ENCODE measurements around the gene BSG. TPM values are rescaled to one million over a fixed set of nuclear protein-coding genes. Genes with fewer than 3 reads are reported as not detected.

Gene BSG
- total RNA-seq, 4 donors from 2014 or later = 303 to 400 (median 324) TPM

GRCh38 chr19:558770-559439, 13.5 kb upstream of the BSG start:
- no peaks in the 10 kb centered on the region for H3K36me3 ChIP-seq
- H3K27me3 ChIP-seq = peaks cover 0 to 4% of the 10 kb centered on the region in 2 donors
- DNase-seq (ENCODE audit: low spot score in 2 of 2) = no peak
- no peak for TF ChIP-seq EP300 (IDR thresholded peaks at IDR 0.05)
- TF ChIP-seq CTCF (IDR thresholded peaks at IDR 0.05) = no peak
- TF ChIP-seq POLR2A (IDR thresholded peaks at IDR 0.05) = no peak
- no peak overlapping the region for H3K4me3 ChIP-seq
- no peaks in the 10 kb centered on the region for H3K9me3 ChIP-seq
- peaks cover 0 to 9% (median 4%) of the 10 kb centered on the region in 4 donors for H3K4me1 ChIP-seq
- WGBS, 2 donors = 47 to 57% methylated on average over 13 to 21 of the region's 21 CpGs
- H3K27ac ChIP-seq = peak overlapping the region in 1 of 4 donors; percentile 53

GRCh38 chr19:560121-560520, 12.3 kb upstream of the BSG start:
- Histone ChIP-seq H3K4me1 (peaks cover 0 to 9% (median 4%) of the 10 kb centered on the region in 4 donors), H3K4me3 (no peak overlapping the region), H3K27me3 (peaks cover 0 to 4% of the 10 kb centered on the region in 2 donors), H3K36me3 (no peaks in the 10 kb centered on the region), H3K27ac (no peak overlapping the region), H3K9me3 (no peaks in the 10 kb centered on the region)
- no peak for DNase-seq (ENCODE audit: low spot score in 2 of 2)
- TF ChIP-seq CTCF (IDR thresholded peaks at IDR 0.05) (no peak), POLR2A (IDR thresholded peaks at IDR 0.05) (no peak), EP300 (IDR thresholded peaks at IDR 0.05) (no peak)
- 74 to 79% methylated on average over 12 of the region's 12 CpGs for WGBS, 2 donors

GRCh38 chr19:566403-566802, 6.0 kb upstream of the BSG start:
- no peaks in the 10 kb centered on the region for H3K9me3 ChIP-seq
- TF ChIP-seq EP300 (IDR thresholded peaks at IDR 0.05) (no peak), CTCF (IDR thresholded peaks at IDR 0.05) (no peak), POLR2A (IDR thresholded peaks at IDR 0.05) (no peak)
- H3K36me3 ChIP-seq = no peaks in the 10 kb centered on the region
- 67 to 70% methylated on average over 19 of the region's 19 CpGs for WGBS, 2 donors
- H3K4me3 ChIP-seq = no peak overlapping the region
- H3K27ac ChIP-seq = no peak overlapping the region
- H3K27me3 ChIP-seq = no peaks in the 10 kb centered on the region
- H3K4me1 ChIP-seq = peaks cover 0 to 7% (median 2%) of the 10 kb centered on the region in 4 donors
- DNase-seq (ENCODE audit: low spot score in 2 of 2) = no peak

GRCh38 chr19:566844-567243, 5.6 kb upstream of the BSG start:
- Histone ChIP-seq H3K9me3 (no peaks in the 10 kb centered on the region), H3K36me3 (no peaks in the 10 kb centered on the region), H3K4me1 (peaks cover 0 to 11% (median 2%) of the 10 kb centered on the region in 4 donors), H3K4me3 (no peak overlapping the region), H3K27ac (no peak overlapping the region), H3K27me3 (no peaks in the 10 kb centered on the region)
- 75 to 78% methylated on average over 16 of the region's 16 CpGs for WGBS, 2 donors
- no peak for DNase-seq (ENCODE audit: low spot score in 2 of 2)
- TF ChIP-seq CTCF (IDR thresholded peaks at IDR 0.05) (no peak), EP300 (IDR thresholded peaks at IDR 0.05) (no peak), POLR2A (IDR thresholded peaks at IDR 0.05) (no peak)

GRCh38 chr19:567296-567900, 5.0 kb upstream of the BSG start:
- TF ChIP-seq POLR2A (IDR thresholded peaks at IDR 0.05) (no peak), CTCF (IDR thresholded peaks at IDR 0.05) (no peak), EP300 (IDR thresholded peaks at IDR 0.05) (no peak)
- H3K4me3 ChIP-seq = no peak overlapping the region
- H3K4me1 ChIP-seq = peaks cover 0 to 11% (median 2%) of the 10 kb centered on the region in 4 donors
- no peaks in the 10 kb centered on the region for H3K27me3 ChIP-seq
- DNase-seq (ENCODE audit: low spot score in 2 of 2) = no peak
- H3K36me3 ChIP-seq = no peaks in the 10 kb centered on the region
- H3K27ac ChIP-seq = no peak overlapping the region
- H3K9me3 ChIP-seq = no peaks in the 10 kb centered on the region
- WGBS, 2 donors = 86 to 90% methylated on average over 22 of the region's 22 CpGs
